Measurements from ENCODE around the gene PKNOX2.

PKNOX2 gene

DNA sequence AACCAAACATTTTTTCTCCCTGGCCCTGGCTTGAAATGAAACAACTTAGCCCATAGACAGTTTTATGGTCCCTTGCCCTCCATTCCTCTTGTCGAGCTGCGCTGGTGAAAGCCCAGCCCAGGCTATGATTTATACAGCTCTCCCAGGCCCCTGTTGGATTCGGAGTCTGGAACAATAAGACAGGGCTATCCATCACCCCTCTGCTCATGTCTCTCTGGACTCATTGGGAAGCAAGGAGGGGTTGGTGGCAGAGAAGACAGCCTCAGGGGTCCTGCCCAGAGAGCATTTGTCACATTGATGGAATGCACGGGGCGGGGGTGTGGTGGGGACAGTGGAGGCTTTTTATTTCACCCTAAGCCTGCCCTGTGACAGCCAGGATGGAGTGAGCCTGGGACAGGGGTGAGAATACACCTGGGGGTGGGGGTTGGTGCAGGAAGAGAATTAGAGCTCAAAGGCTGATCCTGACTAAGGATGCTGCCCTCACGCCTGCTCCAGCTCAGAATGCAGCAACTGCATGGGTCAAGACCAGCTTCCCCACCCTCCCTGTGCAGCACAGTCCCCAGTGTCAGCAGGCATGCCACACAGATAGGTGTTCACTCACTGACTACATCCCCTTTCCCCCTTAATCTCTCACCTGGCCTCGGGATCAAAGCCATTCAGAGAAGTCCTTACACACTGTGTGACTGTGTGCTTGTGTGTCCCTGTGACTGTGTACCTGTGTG lies 10.0 kb upstream of the PKNOX2 start:
- no peak for DNase-seq (ENCODE audit: low read depth in 4 of 4, low spot score in 1 of 4)

DNA sequence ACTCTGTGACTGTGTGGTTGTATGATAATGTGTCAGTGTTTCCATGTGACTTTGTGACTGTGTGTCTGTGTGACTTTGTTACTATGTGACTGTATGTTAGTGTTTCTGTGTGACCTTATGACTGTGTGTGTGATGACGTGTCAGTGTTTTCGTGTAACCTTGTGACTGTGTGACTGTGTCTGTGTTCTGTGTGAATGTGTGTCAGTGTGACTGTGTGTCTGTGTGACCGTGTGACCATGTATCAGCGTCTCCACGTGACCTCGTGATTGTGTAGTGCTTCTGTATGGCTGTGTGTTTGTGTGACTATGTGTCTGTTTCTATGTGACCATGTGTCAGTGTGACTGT lies 9.5 kb upstream of the PKNOX2 start:
- no peak for DNase-seq (ENCODE audit: low read depth in 4 of 4, low spot score in 1 of 4)

GRCh38 chr11:125155767-125156166 lies 8.8 kb upstream of the PKNOX2 start:
- DNase-seq (ENCODE audit: low read depth in 4 of 4, low spot score in 1 of 4) = no peak

GRCh38 chr11:125156346-125157117 lies 8.0 kb upstream of the PKNOX2 start:
- no peak for DNase-seq (ENCODE audit: low read depth in 4 of 4, low spot score in 1 of 4)

GRCh38 chr11:125157118-125157733 lies 7.3 kb upstream of the PKNOX2 start:
- DNase-seq (ENCODE audit: low read depth in 4 of 4, low spot score in 1 of 4) = no peak

DNA sequence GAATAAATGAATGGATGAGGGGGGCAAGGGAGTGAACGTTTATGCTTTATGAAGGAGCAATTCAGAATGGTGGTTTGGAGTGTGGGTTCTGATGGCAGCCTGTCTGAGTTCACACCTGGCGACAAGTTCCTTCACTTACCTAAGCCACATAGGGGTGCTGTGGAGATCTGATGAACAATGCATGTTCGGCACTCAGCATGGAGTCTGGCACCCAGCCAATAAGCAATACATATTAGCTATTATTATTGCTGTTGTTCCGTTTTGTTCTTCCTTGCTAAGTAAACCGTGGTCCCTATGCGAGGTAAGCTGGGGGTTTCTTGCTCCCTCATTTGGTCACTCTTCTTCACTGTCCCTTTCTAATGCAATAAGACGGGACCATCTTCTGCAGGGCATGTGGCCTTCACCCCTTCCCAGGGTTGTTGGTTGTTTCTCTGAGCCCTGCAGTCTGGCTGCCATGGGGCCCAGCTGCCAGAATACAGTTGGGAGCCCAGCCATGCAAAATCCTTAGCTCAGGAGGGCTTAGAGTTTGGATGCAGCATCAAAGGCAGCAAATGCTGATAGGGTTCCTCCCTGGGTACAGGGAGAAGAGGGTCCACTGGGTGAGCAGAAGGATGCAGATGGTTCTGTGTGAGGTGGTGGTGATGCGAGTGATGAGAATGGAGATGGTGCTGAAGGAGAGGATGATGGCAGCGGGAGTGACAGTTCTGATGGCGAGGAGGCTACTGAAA lies 6.4 kb upstream of the PKNOX2 start:
- DNase-seq (ENCODE audit: low read depth in 4 of 4, low spot score in 1 of 4) = no peak

DNA sequence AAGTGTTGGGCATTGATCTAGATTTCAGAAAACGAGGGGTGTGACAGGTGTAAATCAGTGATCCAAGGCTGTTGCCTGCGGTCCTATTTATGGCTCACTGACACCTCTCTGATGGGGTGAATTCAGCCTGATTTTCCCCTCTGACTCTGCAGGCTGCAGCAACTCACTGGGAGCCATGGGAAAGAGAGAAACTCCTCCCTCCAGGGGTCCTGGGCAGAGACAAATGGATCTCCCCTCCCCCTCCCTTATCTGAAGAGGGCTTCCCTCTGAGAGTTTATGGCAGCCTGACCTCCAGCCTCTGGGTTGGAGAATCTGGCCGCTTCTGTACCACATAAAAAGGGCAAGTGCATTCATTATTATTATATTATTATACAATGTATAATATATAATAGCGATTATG lies 1.8 kb upstream of the PKNOX2 start:
- DNase-seq (ENCODE audit: low read depth in 4 of 4, low spot score in 1 of 4) = no peak

- no peak for DNase-seq (ENCODE audit: low read depth in 4 of 4, low spot score in 1 of 4)
These were observed 1.0 kb upstream of the PKNOX2 start for GRCh38 chr11:125163431-125164063.

- no peak for DNase-seq (ENCODE audit: low read depth in 4 of 4, low spot score in 1 of 4)
These were observed 495 bp upstream of the PKNOX2 start for GRCh38 chr11:125164091-125164421.

- DNase-seq (ENCODE audit: low read depth in 4 of 4, low spot score in 1 of 4) = peak in 1 of 4 experiments; percentile 4
These were observed 726 bp downstream of the PKNOX2 start for GRCh38 chr11:125165111-125165842.

DNA sequence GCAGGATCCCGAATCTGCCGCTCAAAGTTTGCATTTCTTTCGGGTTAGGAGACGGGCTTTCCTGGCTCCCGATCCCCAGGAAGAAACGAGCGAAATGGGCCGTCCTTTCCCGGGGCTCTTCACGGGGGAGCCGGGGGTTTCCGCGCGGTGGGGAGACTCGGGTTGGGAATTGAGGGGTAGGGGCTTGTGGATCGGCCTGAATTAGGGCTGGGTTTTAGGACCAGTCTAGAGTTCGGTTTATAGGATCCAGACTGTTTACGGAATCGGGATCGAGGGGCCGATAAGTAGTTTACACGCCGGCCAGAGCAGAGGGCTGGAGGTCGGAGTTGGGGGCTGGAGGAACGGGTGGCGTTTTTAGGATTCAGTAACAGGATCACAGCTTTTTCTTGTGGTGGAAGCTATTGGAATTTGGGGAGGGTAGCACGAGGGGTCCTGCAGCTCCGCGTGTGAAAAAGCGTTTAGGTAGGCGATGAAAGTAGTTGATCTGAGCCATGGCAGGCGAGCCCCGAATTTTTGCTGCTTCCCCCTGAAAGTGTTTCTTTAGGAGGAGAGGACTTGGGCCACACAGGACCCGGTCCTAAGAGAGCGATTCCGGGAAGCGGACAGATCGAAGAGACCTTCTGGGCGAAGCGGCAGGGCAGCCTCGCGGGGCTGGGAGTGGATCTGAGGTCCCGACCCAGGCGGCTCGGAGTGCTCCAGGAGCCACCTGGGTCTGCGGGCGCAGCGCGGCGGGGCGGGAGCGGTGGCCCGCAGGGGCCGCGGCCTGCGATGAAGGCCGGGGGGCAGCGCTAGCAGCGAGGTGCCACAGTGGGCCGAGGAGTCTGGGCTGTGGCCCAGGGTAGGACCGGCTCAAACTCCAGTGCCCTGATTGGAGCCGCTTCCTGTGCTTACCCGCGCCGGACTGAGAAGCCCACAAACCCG lies 1.6 kb downstream of the PKNOX2 start:
- DNase-seq (ENCODE audit: low read depth in 4 of 4, low spot score in 1 of 4) = no peak

DNA sequence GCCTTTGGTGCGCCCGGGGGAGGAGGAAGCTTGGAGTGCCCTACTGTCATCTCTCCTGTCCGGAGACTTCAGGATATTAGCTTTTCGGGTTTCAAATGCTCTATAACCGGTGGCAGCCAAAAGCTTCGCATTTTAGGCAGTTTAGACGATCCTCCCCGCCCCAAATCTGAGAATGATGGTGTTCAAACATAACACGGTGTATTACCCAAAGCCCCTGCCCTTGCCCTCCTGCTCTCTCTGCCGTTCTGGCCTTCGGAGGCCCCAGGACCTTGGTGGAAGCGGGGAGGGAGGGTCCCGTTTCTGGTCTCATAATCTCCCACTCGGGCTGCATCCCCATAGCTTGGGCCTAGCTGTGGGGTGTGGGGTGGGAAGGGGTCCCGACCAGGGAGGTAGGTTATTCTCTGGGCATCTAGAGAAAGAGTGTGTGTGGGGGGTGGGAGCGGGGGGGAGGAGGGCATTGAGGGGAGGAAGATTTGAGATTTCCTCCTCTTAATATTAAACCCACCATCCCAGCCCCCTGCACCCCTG lies 2.3 kb downstream of the PKNOX2 start:
- no peak for DNase-seq (ENCODE audit: low read depth in 4 of 4, low spot score in 1 of 4)

GRCh38 chr11:125167292-125167953 lies 2.9 kb downstream of the PKNOX2 start:
- DNase-seq (ENCODE audit: low read depth in 4 of 4, low spot score in 1 of 4) = no peak

DNA sequence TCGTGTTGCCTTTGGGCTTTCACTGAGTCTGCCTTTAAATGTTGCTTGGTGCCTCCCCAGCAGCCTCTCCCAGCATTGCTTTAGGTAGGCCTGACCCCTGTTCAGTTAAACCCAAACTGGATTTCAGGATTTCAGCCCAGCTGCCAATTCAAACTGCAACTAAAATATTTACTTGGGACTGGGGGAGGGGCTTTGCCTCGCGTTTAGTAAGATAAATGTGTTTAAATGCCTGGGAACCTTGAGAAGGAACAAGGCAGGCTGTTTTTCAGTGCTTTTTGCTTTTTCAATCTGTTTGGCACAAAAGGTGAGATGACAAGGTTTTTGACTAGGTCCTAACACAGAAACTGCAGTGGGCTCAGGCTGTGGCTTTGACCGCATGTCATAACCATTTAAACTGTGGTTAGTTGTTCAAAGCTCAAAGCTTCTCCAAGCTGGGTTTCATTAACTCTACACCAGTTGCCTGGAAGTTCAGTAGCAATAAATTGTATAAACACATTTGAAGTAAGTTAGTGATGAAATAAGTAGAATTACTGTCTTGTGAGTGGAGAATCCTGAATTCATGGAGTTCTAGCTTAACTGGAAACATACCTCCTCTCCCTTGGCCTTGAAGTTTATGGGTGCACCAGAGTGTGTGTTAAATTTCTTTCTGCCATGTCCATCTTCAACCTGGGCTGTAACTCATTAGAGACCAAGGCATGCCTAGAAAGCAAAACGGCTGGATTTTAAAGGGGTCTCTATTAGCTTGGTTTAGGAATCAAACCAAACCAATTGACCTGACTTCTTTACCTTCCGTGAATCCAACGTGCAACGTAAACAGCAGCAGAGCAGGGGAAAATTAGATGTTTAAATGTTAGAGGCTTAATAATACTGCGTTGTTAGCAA lies 3.6 kb downstream of the PKNOX2 start:
- DNase-seq (ENCODE audit: low read depth in 4 of 4, low spot score in 1 of 4) = no peak

- no peak for DNase-seq (ENCODE audit: low read depth in 4 of 4, low spot score in 1 of 4)
These were observed 4.4 kb downstream of the PKNOX2 start for GRCh38 chr11:125168918-125169456.

- no peak for DNase-seq (ENCODE audit: low read depth in 4 of 4, low spot score in 1 of 4)
These were observed 5.5 kb downstream of the PKNOX2 start for GRCh38 chr11:125170001-125170509.

DNA sequence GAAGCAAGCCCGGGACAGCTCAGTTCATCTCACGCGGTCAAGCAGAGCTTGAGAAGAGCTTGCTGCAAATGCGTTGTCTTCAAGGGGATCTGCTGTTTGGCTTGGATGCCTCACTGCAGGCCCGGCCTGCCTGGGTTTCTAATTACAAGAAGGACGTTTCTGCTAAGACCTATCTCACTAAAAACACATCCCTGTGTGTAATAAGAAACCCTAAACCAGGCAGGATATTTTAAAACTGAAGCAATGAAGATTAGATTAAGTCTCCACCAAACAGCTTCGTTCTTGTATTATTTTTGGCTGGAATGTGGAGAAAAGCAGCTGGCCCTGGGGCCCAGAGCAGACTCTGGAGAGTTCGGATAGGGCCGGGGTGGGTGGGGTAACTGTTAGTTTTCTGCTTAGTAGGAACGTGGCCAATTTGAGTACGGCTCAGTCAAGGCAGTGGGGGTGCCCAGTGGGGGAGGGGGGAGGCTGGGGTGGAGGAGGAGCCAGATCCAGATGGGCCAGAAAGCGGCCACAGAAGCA lies 6.0 kb downstream of the PKNOX2 start:
- DNase-seq (ENCODE audit: low read depth in 4 of 4, low spot score in 1 of 4) = no peak

All from stimulated activated CD4-positive, alpha-beta T cell treated with anti-CD3 and anti-CD28 coated beads, Interleukin-1b, Interleukin-23, amount 100 ng/mL, for 24 hours (primary cell).